ENCODE measurements around the gene ANTXRL. TPM values are rescaled to one million over a fixed set of nuclear protein-coding genes. Genes with fewer than 3 reads are reported as not detected.
"Not testable (repeated sequence)": the region's sequence is repeated elsewhere in the genome, so short reads cannot be mapped to it uniquely, and the experiment has no call there.

The ANTXRL gene
- total RNA-seq, 1 donor from 2014 or later, result not detected

DNA sequence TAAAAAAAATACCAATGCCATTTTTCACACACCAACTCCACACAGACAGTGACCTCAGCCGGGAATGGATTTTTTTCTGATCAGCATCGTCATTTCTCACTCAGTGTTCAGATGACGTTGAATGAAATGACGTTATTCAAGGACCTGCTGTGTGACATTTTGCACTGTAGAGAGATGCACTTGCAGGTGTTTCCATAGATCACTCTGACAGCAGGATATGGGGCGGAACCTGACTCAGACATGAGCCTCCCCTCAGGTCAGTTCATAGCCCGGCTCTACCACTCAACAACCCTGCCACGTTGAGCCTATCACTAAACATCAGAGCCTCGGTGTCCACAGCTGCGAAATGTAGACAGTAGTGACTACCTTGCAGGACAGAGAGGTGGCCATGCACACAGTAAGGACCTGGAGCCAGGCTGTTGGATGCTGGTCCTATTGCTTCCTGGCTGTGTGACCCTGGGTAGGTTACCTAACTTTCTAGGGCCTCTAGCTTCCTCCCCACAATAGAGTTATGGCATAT, 41.4 kb upstream of the ANTXRL start:
- no peaks in the 10 kb centered on the region for H3K36me3 ChIP-seq
- no peaks in the 10 kb centered on the region for H3K4me1 ChIP-seq
- H3K4me3 ChIP-seq, result no peak overlapping the region
- no peaks in the 10 kb centered on the region for H3K27me3 ChIP-seq
- no peak overlapping the region for H3K27ac ChIP-seq
- intact Hi-C loops (cut with DNase I), result no loop called here
- TF ChIP-seq, protein P1, sequence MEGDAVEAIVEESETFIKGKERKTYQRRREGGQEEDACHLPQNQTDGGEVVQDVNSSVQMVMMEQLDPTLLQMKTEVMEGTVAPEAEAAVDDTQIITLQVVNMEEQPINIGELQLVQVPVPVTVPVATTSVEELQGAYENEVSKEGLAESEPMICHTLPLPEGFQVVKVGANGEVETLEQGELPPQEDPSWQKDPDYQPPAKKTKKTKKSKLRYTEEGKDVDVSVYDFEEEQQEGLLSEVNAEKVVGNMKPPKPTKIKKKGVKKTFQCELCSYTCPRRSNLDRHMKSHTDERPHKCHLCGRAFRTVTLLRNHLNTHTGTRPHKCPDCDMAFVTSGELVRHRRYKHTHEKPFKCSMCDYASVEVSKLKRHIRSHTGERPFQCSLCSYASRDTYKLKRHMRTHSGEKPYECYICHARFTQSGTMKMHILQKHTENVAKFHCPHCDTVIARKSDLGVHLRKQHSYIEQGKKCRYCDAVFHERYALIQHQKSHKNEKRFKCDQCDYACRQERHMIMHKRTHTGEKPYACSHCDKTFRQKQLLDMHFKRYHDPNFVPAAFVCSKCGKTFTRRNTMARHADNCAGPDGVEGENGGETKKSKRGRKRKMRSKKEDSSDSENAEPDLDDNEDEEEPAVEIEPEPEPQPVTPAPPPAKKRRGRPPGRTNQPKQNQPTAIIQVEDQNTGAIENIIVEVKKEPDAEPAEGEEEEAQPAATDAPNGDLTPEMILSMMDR (IDR thresholded peaks at IDR 0.05), result no peak
- TF ChIP-seq POLR2A (IDR thresholded peaks at IDR 0.05) (no peak), POLR2AphosphoS5 (IDR thresholded peaks at IDR 0.05; ENCODE audit: insufficient read depth in 1 of 2, low read depth in 1 of 2) (no peak)
- peak in 1 of 2 donors; percentile 78 for DNase-seq (ENCODE audit: extremely low spot score in 2 of 2)
- H3K9me3 ChIP-seq, result no peaks in the 10 kb centered on the region

DNA sequence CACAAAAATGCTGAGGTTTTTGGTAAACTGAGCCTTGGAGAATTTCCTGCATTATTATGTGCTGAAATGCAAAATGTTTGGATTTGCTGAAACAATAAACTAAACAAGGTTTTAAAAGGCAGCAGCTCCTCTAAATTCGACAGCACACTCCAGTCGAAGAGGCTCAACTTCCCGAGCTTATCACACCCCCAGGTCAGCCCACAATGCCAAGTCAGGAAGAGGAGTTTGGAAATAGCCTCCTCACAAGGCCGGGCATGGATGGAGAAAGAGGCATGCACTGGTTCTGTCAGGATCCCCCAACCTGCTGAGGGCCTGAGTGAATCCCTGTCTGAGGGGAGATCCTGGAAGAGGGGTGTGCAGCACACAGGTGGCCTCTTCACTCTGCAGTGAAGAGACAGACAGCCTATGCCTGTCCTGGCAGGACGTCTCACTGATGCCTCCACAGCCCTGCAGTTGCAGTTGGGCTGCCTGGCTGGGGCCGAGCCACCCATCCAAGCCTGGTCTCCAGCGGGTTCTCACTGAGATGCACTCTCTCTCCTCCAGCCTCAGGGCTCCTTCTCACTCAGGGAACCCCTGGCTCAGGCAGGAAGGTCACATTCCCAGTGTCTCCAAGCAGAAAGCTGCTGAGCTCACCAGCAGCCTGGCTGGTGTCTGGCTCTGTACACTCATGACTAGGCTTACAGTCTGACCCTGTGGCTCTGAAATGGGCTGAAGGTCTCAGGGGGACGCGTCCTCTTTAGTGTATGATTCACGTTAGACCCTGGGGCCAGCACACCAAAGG, 40.2 kb upstream of the ANTXRL start:
- H3K36me3 ChIP-seq; H3K27ac ChIP-seq; H3K27me3 ChIP-seq; H3K4me1 ChIP-seq; intact Hi-C loops (cut with DNase I); H3K4me3 ChIP-seq; H3K9me3 ChIP-seq: not testable (repeated sequence)
- DNase-seq (ENCODE audit: extremely low spot score in 2 of 2), result peak; percentile 54 to 64

DNA sequence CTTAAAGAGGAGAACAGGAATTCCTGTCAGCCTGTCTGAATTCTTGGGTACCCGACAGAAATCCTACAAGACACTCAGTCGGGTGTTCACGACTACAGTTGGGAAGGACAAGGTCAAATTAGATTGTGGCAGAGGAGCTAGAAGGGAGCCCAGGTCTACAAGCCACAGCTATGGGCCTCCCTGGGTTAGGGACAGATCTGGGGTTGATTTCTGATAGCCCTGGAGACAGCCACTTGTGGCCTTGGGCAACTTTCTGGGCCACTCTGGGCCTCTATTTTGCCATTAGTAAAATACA, 39.7 kb upstream of the ANTXRL start:
- no peak for DNase-seq (ENCODE audit: extremely low spot score in 2 of 2)
- intact Hi-C loops (cut with DNase I), result no loop called here
- Histone ChIP-seq H3K27ac (no peak overlapping the region), H3K9me3 (no peaks in the 10 kb centered on the region), H3K36me3 (no peaks in the 10 kb centered on the region), H3K4me3 (no peak overlapping the region), H3K4me1 (no peaks in the 10 kb centered on the region), H3K27me3 (no peaks in the 10 kb centered on the region)
- TF ChIP-seq, protein P1 (IDR thresholded peaks at IDR 0.05), result no peak
- TF ChIP-seq POLR2A (IDR thresholded peaks at IDR 0.05) (no peak), POLR2AphosphoS5 (IDR thresholded peaks at IDR 0.05; ENCODE audit: insufficient read depth in 1 of 2, low read depth in 1 of 2) (no peak)

DNA sequence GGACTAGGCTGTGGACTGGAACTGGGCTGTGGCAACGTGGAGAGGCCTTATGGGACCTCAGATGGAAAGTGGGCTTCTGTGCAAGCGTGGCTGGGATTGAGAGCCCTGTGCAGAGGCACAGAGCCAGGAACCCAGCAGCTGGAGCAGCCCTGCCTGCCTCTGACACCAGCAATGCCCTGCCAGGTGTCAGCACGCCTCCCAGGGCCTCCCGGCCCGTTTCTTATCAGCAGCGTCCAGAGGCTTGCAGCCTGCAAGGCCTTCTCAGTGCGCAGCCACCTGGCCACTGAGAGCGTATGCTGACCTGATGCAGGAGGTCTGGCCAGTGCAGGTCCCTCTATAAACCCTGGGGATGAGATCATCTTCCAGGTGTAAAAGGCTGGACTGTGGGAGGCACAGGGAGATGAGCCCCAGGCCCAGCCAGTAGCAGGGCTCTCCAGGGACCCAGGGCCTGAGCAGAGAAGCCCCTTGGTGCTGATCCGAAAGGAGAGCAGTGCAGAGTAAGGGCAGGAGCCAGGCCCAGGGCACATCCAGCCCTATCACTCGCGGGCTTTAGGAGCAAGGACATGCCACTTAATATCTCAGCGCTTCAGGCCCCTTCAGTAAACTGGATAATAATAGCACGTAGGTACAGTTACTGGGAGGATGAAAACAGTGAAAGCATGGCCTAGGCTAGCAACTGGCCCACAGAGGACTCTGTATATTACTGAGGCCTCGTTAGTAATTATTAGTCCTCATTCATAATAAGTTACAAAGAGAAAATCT, 38.8 kb upstream of the ANTXRL start:
- Histone ChIP-seq H3K27me3 (no peaks in the 10 kb centered on the region), H3K36me3 (no peaks in the 10 kb centered on the region), H3K9me3 (no peaks in the 10 kb centered on the region), H3K4me3 (no peak overlapping the region), H3K4me1 (no peaks in the 10 kb centered on the region), H3K27ac (no peak overlapping the region)
- TF ChIP-seq POLR2A (IDR thresholded peaks at IDR 0.05), result no peak
- intact Hi-C loops (cut with DNase I), result no loop called here
- DNase-seq (ENCODE audit: extremely low spot score in 2 of 2), result peak; percentile 56 to 79

DNA sequence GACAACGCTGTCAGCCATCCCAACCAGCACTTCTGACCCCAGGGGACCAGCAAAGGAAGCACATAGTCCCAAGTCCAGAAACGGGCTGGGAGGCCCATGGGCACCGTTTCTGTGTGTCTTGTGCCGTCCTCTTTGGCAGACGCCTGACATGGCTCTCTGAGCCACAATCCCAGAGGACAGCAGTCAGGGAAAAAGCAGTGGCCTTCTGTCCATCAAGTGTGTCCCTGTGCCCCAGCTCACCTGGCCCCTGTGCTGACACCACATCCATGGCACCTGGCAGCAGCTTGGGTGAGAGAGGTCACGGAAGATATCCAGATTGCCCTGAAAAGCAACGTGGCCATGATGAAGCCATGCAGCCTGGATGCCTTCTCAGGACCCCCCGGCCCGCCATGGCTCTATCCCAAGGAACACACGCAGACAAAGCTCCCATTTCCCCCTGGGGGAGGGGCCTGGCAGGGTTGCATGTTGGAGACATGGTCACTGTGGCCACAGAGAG, 38.1 kb upstream of the ANTXRL start:
- Histone ChIP-seq H3K27ac (no peak overlapping the region), H3K4me1 (no peaks in the 10 kb centered on the region), H3K27me3 (no peaks in the 10 kb centered on the region), H3K9me3 (no peaks in the 10 kb centered on the region), H3K4me3 (no peak overlapping the region), H3K36me3 (no peaks in the 10 kb centered on the region)
- no peak for TF ChIP-seq POLR2A (IDR thresholded peaks at IDR 0.05)
- TF ChIP-seq POLR2AphosphoS5 (IDR thresholded peaks at IDR 0.05; ENCODE audit: insufficient read depth in 1 of 2, low read depth in 1 of 2), result no peak
- TF ChIP-seq, protein P1 (IDR thresholded peaks at IDR 0.05), result no peak
- intact Hi-C loops (cut with DNase I), result no loop called here
- peak; percentile 32 to 72 for DNase-seq (ENCODE audit: extremely low spot score in 2 of 2)

DNA sequence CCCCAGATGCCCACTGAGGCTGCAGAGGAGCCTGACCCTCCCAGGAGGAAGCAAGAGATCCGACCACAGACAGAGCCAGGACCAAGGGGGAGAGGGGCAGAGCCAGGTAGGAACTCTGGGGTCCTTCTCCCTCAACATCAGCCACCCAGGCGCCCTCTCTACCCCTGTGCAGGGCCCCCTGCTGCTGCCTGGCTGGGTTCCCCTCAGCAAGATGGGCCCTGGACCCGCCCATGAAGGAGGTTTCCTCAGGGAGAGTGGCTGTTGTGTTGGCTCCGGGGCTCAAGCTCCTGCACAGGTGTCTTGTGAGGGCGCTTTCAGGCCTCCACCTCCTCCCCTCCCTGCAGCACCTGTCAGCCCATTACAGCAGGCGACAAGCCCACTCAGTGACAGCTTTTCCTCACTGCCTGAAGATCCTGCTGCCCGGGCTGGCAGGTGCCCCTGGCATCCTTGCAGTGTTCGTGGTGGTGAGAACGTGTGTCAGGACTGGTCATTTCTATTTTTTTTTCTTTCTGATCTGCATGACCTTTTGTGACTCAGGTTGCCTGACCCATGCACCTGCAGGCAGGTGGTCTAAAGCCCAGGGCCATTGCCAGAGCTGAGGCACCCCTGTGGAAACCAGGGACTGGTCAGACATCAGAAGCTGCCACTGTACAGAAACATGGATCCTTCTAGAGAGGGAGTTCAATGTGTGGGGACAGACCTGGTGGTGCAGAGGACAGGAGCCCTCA, 37.0 kb upstream of the ANTXRL start:
- H3K4me3 ChIP-seq; intact Hi-C loops (cut with DNase I); H3K27me3 ChIP-seq; H3K27ac ChIP-seq; H3K36me3 ChIP-seq; H3K4me1 ChIP-seq; H3K9me3 ChIP-seq: not testable (repeated sequence)
- DNase-seq (ENCODE audit: extremely low spot score in 2 of 2), result peak in 1 of 2 donors; percentile 29

Data from vagina (tissue), 2 donors.